GM18505 (cell line): Measurements from ENCODE around the gene ALDH2.

Experiments used
- ATAC-seq: cut with Tn5 transposase; IDR thresholded peaks from one replicate; pipeline ENCODE4 v1.9.1; 2021; ENCODE audit not compliant: unreplicated experiment
- POLR2A ChIP-seq: IDR thresholded peaks from 4 replicates; pipeline ENCODE4 v1.6.1; 2011; ENCODE audit warnings: borderline replicate concordance; ENCODE audit not compliant: insufficient read depth, insufficient read length; ENCODE audit errors: extremely low read depth

The ALDH2 gene

GRCh38 chr12:111767362-111768158 is 827 bp downstream of the ALDH2 start:
- no peak for ATAC-seq

GRCh38 chr12:111768159-111768895 is 1.6 kb downstream of the ALDH2 start:
- no peak for TF ChIP-seq POLR2A
- ATAC-seq, result no peak

More at GRCh38 chr12:111767362-111768158, 827 bp downstream of the ALDH2 start:
- TF ChIP-seq POLR2A, result no peak

DNA sequence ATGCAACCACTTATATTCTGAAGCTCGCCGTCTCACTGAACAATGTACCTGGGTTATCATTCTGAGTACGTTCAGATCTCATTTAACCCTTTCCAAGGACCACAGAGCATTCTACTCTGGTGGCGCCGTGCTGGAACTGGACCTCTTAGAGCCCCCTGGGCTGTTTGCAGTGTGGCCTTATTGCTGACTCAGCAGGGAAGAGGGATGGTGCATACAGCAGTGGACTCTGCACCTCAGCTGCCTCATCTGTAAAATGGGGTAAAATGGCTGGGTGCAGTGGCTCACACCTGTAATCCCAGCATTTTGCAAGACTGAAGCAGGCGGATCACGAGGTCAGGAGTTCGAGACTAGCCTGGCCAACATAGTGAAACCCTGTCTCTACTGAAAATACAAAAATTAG is 2.9 kb downstream of the ALDH2 start:
- no peak for ATAC-seq
- no peak for TF ChIP-seq POLR2A

DNA sequence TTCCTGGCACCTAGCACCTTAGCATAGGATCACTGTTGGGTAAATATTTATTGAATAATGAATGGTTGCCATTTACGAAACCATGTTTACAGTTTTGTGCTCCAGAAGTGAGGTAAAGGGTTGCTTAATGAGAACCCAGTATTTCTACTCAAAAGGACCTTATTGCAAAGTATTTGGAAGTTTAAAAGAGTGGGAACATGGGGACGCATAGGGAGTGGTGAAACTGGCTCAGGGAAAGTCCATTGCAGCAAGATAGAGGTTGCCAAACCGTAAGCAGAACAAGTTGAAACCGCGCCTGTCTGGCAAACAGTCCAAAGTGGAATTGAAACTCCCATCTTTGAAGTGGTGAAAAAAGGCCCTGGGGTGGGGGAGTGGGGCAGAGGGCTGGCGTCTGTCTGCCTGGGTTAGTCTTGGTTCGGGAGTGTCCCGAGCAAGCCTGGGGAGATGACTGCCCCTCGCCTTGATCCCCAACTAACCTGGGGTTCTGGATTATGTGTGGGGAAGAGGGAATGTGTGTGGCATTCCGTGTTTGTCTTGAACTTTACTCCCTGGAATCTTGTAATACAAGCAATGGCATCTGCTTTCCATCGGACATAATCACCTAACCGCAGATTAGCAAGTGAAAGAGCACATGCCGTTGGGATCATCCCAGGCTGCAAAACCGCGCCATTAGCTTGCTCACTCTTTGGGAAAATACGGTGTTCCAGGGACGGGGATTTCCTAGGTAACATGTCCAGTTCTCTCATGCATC is 7.2 kb downstream of the ALDH2 start:
- TF ChIP-seq POLR2A, result no peak
- no peak for ATAC-seq

DNA sequence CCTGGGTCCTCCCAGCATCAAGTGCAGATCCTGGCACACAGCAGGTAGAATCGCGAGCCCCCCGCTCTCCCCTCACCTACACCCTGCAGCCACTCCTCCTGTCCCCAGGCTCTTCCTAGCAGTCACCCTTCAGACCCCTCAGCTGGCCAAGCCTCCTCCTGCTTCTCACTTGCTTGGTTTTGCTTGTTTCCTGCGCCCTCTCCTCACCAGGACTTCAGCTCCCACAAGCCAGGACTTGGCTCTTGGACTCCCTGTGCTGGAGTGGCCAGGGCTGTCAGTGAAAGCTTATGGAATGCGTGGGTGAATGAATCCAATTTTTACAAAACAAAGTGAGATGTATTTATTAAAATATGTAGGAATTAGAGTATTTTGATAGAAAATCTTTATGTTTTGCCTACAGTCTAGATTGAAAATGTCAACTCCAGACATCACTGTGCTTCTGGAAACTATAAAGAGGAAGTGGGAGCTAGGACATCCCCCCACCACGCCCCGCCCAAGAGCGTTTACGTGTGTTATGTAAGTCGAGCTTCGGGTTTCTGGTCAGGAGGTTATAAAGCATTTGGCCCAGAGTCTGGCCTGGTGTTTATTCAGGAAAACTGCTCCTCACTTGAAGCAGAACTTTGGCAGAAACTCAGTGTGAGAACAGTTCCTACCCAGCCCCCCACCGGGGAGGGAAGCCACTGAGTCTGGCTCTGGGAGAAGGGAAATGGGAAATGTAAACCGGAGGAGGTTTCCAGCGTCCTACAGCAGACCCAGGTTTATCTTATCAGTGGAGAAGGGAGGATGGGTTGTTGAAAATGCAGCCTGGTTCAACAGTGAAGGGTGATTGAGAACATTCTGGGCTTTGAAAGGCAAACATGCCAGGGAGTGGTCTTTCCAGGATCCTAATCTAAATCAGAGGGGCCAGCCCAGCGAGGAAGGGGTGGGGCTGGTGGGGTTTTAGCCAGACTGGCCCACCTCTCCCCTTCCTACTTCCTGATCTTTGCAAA is 8.8 kb downstream of the ALDH2 start:
- peak; percentile 71 for TF ChIP-seq POLR2A
- ATAC-seq, result peak; percentile 68

GRCh38 chr12:111776836-111777344 is 10.2 kb downstream of the ALDH2 start:
- no peak for ATAC-seq

DNA sequence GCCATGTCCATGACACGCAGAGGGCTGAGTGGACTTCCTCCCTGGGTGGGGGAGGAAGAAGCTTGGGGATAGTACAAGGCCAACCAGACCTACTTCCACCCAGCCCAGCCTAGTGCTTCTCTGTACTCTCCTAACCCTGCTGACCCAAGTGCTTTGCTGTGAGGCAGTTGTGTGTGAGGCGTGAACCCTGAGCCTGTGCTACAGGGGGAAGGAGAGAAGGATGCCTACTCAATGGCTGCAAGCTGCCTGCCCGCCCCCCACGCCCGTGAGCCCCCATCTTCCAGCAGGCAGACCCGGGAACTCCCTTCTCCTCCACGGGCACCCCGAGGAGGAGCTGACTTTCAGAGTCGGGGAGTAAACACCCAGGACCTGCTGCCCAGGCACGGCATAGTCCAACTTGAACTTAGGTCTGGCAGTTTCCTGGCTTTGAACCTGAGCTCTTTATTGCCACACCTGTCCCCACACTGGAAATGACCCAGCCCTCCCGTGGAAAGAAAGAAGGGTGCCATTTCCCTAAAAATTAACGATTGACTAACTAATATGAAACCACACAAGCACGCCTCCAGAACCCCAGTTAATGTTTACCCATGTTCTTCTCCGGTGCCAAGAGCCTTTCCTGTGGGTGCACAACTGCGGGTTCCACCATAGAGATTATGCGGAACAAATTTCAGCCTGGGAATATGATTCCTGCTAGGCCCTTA is 10.8 kb downstream of the ALDH2 start:
- no peak for ATAC-seq
- no peak for TF ChIP-seq POLR2A

More at GRCh38 chr12:111776836-111777344, 10.2 kb downstream of the ALDH2 start:
- TF ChIP-seq POLR2A, result no peak

GRCh38 chr12:111780166-111780565 is 13.4 kb downstream of the ALDH2 start:
- TF ChIP-seq POLR2A, result no peak
- ATAC-seq, result no peak

GRCh38 chr12:111780615-111781014 is 13.9 kb downstream of the ALDH2 start:
- no peak for ATAC-seq

DNA sequence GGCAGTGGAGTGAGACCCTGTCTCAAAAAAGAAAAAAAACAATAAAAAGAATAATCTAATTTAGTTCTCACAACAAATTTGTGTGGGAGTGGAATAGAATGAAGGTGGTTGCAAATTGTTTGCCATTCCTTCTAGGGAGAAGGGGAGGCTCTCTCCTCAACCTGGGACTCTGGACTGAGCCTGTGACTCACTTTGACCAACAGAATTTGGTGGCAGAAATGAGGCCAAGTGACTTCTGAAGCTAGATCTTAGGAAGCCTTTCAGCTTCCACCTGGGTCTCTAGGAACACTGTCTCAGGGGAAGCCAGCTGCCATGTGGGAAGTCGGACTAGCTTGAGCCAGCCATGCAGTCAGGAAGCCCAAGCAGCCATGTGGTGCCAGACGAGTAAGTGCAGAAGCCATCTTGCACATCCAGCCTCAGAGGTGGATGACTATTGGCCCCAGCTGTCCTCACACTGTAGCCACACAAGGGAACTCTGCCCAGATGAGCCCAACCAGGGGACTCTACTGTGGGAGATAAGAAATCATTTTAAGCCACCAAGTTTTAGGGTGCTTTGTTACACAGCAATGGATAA is 14.4 kb downstream of the ALDH2 start:
- ATAC-seq, result no peak
- no peak for TF ChIP-seq POLR2A

More at GRCh38 chr12:111780615-111781014, 13.9 kb downstream of the ALDH2 start:
- no peak for TF ChIP-seq POLR2A

- no peak for TF ChIP-seq POLR2A
- no peak for ATAC-seq
These were observed 16.3 kb downstream of the ALDH2 start for GRCh38 chr12:111783046-111783445.

DNA sequence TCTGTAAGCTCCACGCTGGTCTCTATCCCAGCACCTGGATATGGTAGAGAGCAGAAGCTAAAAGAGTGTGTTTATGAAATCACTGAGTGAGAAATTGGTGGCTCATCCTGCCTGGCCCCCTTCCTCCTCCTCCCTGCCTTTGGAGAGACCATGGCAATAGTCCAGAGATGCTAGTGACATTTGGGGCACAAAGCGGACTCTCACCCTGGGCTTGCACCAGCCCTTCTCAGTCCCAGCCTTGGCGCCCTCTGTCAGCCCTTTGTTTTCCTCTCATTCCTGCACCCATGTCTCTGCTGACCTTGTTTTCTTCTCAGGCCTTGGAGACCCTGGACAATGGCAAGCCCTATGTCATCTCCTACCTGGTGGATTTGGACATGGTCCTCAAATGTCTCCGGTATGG is 18.2 kb downstream of the ALDH2 start:
- TF ChIP-seq POLR2A, result no peak
- ATAC-seq, result no peak

DNA sequence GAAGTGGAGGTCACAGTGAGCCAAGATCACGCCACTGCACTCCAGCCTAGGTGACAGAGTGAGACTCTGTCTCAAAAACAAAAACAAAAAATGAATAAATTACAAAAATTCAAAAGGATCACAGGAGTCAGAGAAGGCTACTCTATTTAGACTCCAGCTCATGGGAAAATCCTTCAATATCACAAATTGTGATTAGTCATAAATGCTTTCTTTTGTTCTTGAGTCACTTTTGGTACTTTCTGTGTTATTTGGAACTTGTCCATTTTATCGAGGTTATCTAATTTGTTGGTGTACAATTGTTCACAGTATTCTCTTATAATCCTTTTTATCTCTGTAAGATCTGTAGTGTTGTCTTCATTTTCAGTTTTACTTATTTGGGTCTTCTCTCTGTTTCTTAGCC is 18.9 kb downstream of the ALDH2 start:
- ATAC-seq, result no peak
- no peak for TF ChIP-seq POLR2A
